ENCODE data around the gene SH3D21.

DNA sequence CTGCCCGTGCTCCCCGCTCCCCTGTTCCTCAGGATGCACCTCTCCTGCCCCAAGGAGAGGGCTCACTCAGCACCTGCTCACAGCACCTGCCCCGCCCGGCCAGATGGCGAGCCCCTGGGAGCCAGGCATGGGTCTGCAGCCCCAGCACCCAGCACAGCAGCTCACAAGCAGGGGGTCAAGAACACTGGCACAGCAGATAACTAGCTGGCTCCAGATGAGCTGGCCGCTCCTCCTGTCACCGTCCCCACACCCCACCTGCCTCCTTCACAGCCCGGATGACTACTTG lies 38.2 kb downstream of the SH3D21 start:
- TF ChIP-seq, protein P1, sequence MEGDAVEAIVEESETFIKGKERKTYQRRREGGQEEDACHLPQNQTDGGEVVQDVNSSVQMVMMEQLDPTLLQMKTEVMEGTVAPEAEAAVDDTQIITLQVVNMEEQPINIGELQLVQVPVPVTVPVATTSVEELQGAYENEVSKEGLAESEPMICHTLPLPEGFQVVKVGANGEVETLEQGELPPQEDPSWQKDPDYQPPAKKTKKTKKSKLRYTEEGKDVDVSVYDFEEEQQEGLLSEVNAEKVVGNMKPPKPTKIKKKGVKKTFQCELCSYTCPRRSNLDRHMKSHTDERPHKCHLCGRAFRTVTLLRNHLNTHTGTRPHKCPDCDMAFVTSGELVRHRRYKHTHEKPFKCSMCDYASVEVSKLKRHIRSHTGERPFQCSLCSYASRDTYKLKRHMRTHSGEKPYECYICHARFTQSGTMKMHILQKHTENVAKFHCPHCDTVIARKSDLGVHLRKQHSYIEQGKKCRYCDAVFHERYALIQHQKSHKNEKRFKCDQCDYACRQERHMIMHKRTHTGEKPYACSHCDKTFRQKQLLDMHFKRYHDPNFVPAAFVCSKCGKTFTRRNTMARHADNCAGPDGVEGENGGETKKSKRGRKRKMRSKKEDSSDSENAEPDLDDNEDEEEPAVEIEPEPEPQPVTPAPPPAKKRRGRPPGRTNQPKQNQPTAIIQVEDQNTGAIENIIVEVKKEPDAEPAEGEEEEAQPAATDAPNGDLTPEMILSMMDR (IDR thresholded peaks at IDR 0.05), result no peak
- no peak for TF ChIP-seq POLR2AphosphoS5 (IDR thresholded peaks at IDR 0.05)
- TF ChIP-seq POLR2A (IDR thresholded peaks at IDR 0.05), result no peak
